Mucosa of descending colon (tissue), 3 donors: ENCODE data around the gene EGFL6. TPM values are rescaled to one million over a fixed set of nuclear protein-coding genes. Genes with fewer than 3 reads are reported as not detected.

ENCODE experiments used
- ATAC-seq: fragments of 200-7000 bp; cut with Tn5 transposase; one replicate; pipeline ENCODE4 v1.9.1; 2020; ENCODE audit warnings: mild to moderate bottlenecking, moderate library complexity
- DNase-seq, 3 donors: peaks; one replicate each; pipeline ENCODE4 v3.0.0-alpha.2; 2020
- H3K36me3 ChIP-seq: fragments of 200-600 bp; one replicate; pipeline ENCODE4 v1.8.0; 2021; ENCODE audit warnings: low read depth, mild to moderate bottlenecking
- H3K4me1 ChIP-seq: fragments of 200-600 bp; one replicate; pipeline ENCODE4 v1.8.0; 2021; ENCODE audit warnings: low read depth, mild to moderate bottlenecking
- H3K4me3 ChIP-seq: fragments of 200-600 bp; one replicate; pipeline ENCODE4 v1.8.0; 2021; ENCODE audit warnings: mild to moderate bottlenecking
- H3K9me3 ChIP-seq: fragments of 200-600 bp; one replicate; pipeline ENCODE4 v1.8.0; 2021; ENCODE audit warnings: mild to moderate bottlenecking
- intact Hi-C, 2 donors: fragments of 100-400 bp; cut with DNase I in 1 of 2; cut with micrococcal nuclease in 1 of 2; formaldehyde crosslinking; loops; one replicate each; pipeline versions ENCODE4 v1.11.0 to v1.11.1; 2022; cut with DNase I, micrococcal nuclease
- long read RNA-seq, 2 donors: library from polyadenylated mRNA; unstranded; transcript quantifications; one replicate each; pipeline ENCODE4 v2.0.0, GENCODE V29; 2019 to 2021
- total RNA-seq, 3 donors: library from RNA; stranded (reverse); fragmentation: NEBNext Ultra II Directional in 2 of 3; extraction: Animal tissue kit (Norgen Biotek cat#: 25700) in 2 of 3; gene quantifications; one replicate each; pipeline versions ENCODE4 v1.2.1 to v1.2.4, GENCODE V29; 2021 to 2023
- TF ChIP-seq, protein P1 (sequence below): fragments of 200-600 bp; IDR thresholded peaks from one replicate; pipeline ENCODE4 v1.8.0; 2022; ENCODE audit warnings: antibody characterized with exemption, mild to moderate bottlenecking
- donor health status: DM: no; HTN: no; CAD: no; lungs with moderate emphysema.
- donor health status: DM: no; HTN: no; CAD: no.
- donor health status: DM: no; HTN: yes; CAD: no.

The EGFL6 gene, protein sequence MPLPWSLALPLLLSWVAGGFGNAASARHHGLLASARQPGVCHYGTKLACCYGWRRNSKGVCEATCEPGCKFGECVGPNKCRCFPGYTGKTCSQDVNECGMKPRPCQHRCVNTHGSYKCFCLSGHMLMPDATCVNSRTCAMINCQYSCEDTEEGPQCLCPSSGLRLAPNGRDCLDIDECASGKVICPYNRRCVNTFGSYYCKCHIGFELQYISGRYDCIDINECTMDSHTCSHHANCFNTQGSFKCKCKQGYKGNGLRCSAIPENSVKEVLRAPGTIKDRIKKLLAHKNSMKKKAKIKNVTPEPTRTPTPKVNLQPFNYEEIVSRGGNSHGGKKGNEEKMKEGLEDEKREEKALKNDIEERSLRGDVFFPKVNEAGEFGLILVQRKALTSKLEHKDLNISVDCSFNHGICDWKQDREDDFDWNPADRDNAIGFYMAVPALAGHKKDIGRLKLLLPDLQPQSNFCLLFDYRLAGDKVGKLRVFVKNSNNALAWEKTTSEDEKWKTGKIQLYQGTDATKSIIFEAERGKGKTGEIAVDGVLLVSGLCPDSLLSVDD
- total RNA-seq, result under 1 TPM in 1 of 3 donors, not detected in 2; 0.29 TPM
- long read RNA-seq, donor 1, result 0 reads
- long read RNA-seq, donor 2, result 0 reads

DNA sequence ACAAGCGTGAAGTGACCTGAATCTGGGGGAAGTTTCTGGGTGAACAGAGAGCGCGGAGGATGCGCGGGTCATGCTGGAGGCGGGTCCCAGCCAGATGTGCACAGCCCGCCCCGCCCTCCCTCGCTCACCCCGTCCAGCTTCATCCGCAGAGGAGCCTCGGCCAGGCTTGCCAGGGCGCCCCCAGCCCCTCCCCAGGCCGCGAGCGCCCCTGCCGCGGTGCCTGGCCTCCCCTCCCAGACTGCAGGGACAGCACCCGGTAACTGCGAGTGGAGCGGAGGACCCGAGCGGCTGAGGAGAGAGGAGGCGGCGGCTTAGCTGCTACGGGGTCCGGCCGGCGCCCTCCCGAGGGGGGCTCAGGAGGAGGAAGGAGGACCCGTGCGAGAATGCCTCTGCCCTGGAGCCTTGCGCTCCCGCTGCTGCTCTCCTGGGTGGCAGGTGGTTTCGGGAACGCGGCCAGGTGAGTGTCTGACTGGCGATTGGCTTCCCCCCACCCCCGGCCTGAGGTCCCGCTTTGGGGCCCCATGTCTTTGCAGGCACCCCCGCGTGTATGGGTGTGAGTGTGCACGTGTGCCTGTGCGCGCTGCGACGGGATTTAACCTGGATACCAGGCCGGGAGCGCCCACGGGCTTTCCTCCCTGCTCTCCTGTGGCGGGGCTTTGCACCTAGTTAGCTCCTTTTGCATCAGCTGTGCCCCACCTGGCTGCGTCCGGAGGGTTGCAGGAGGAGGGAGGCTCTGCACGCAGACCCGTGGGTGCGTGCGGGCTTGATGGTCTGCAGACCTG lies at the start of gene EGFL6:
Gene EGFL6, plus strand, starts transcription at position 123 of the 782 bp plus-strand sequence. Its CDS starts 261 bp downstream, at position 384.
- H3K9me3 ChIP-seq, result no peaks in the 10 kb centered on the region
- intact Hi-C loops, result no loop called here
- ATAC-seq (no peak), DNase-seq (no peak)
- TF ChIP-seq, protein P1, sequence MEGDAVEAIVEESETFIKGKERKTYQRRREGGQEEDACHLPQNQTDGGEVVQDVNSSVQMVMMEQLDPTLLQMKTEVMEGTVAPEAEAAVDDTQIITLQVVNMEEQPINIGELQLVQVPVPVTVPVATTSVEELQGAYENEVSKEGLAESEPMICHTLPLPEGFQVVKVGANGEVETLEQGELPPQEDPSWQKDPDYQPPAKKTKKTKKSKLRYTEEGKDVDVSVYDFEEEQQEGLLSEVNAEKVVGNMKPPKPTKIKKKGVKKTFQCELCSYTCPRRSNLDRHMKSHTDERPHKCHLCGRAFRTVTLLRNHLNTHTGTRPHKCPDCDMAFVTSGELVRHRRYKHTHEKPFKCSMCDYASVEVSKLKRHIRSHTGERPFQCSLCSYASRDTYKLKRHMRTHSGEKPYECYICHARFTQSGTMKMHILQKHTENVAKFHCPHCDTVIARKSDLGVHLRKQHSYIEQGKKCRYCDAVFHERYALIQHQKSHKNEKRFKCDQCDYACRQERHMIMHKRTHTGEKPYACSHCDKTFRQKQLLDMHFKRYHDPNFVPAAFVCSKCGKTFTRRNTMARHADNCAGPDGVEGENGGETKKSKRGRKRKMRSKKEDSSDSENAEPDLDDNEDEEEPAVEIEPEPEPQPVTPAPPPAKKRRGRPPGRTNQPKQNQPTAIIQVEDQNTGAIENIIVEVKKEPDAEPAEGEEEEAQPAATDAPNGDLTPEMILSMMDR, result no peak
- no peaks in the 10 kb centered on the region for H3K36me3 ChIP-seq
- no peaks in the 10 kb centered on the region for H3K4me1 ChIP-seq
- H3K4me3 ChIP-seq, result no peak within 1 kb of the TSS

DNA sequence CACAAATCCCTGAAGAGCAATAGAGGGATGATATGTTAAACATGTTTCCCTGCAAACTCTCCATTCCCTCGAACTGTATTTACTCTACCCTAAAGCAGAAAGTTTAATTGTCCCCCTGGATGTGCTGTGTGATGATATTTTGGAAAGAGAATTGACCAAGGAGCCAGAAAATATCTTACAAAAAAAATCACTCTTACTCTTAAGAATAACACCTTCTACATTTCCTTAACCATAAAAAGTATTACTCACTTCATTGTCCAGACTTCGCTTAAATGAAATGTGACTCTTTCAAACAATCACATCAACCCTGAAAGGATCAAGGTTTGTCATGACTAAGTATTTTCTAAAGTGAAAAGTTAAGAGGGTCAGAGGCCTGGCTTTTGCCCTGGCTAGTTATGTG lies 49.0 kb upstream of the EGFL6 start:
- no peaks in the 10 kb centered on the region for H3K4me1 ChIP-seq
- no peaks in the 10 kb centered on the region for H3K36me3 ChIP-seq
- ATAC-seq (no peak), DNase-seq (no peak)
- TF ChIP-seq, protein P1, result no peak
- no peak overlapping the region for H3K4me3 ChIP-seq
- no peaks in the 10 kb centered on the region for H3K9me3 ChIP-seq
- intact Hi-C loops, result no loop called here

DNA sequence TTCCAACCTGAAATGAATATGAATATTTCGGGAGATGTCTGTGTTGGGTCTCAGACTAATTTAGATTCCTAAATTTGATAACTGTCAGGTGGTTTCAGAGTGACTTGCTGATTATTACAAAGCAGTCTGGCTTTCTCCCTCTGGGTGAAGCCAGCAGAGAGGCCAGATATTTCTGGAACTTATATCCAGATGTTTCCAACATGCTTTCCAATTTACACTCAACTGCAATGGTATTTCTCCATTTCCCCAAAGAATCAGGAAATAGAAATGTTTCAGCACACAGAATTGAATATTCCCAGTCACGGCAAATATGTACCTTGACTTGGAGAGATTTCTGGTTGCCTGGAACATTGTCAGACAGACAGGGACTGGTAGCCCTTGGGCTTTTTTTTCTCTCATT lies 48.5 kb upstream of the EGFL6 start:
- H3K4me3 ChIP-seq, result no peak overlapping the region

DNA sequence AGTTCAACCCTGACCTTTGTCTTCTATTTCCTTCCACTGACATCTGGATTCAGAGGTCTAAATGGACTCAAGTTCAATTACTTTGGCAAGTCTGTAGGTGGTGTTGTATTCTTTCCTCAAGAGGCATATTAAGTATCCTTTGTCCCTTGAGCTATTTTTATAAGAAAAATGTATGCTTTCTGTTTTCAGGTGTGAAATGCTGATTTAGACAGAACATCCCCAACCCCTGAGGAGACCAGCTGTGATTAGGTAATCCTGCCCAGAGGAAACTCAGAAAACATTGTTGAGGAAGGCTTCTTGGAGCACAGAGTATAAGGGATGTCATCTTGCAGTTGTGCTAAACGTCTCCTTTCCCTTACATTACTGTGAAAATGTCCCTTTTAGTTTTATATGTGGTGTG lies 46.6 kb upstream of the EGFL6 start:
- ATAC-seq, result no peak

More for the DNA sequence above, 48.5 kb upstream of the EGFL6 start:
- Histone ChIP-seq H3K9me3 (no peaks in the 10 kb centered on the region), H3K36me3 (no peaks in the 10 kb centered on the region), H3K4me1 (no peaks in the 10 kb centered on the region)
- TF ChIP-seq, protein P1, result no peak
- ATAC-seq (no peak), DNase-seq (no peak)
- intact Hi-C loops, result no loop called here

DNA sequence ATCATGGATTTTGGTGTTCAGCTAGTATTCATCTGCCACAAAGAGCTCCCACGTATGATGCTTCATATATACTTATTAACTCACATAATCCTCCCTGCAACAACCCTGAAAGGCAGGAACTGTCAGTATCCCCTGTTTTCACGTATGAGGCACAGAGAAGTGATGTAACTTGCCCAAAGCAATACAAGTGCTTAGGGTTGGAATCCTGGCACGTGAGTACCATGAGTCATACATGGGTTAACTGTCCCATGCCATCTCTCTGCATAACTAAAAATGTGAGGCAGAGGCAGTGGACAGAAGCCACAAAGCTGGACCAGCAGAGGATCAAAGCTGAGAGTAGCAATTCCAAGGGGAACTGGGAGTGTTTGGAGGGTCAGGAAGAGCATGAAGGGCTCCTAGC lies 35.7 kb upstream of the EGFL6 start:
- Histone ChIP-seq H3K9me3 (no peaks in the 10 kb centered on the region), H3K4me1 (no peaks in the 10 kb centered on the region), H3K4me3 (no peak overlapping the region), H3K36me3 (no peaks in the 10 kb centered on the region)
- ATAC-seq, result no peak
- DNase-seq, result no peak
- TF ChIP-seq, protein P1, result no peak
- intact Hi-C loops, result no loop called here

More for the DNA sequence above, 46.6 kb upstream of the EGFL6 start:
- no peaks in the 10 kb centered on the region for H3K9me3 ChIP-seq
- intact Hi-C loops, result no loop called here
- H3K4me1 ChIP-seq, result no peaks in the 10 kb centered on the region
- no peaks in the 10 kb centered on the region for H3K36me3 ChIP-seq
- DNase-seq, result no peak
- no peak overlapping the region for H3K4me3 ChIP-seq
- TF ChIP-seq, protein P1, result no peak
